ENCODE measurements around the gene FAF1.

FAF1 gene

GRCh38 chr1:50978144-50978851 lies 18.2 kb upstream of the FAF1 start:
- peak overlapping the region; percentile 64 for H3K4me3 ChIP-seq (ENCODE audit: low read depth, low read length)
- no peak for DNase-seq (ENCODE audit: low read depth)
- no peak for TF ChIP-seq CTCF (IDR thresholded peaks at IDR 0.05; ENCODE audit: control insufficient read depth, extremely low read depth, insufficient read depth)

GRCh38 chr1:50977575-50978143 lies 17.6 kb upstream of the FAF1 start:
- no peak for DNase-seq (ENCODE audit: low read depth)
- TF ChIP-seq CTCF (IDR thresholded peaks at IDR 0.05; ENCODE audit: control insufficient read depth, extremely low read depth, insufficient read depth): no peak

GRCh38 chr1:50976890-50977574 lies 17.0 kb upstream of the FAF1 start:
- peak overlapping the region; percentile 64 for H3K4me3 ChIP-seq (ENCODE audit: low read depth, low read length)
- TF ChIP-seq CTCF (IDR thresholded peaks at IDR 0.05; ENCODE audit: control insufficient read depth, extremely low read depth, insufficient read depth): no peak
- DNase-seq (ENCODE audit: low read depth): no peak

More at GRCh38 chr1:50977575-50978143, 17.6 kb upstream of the FAF1 start:
- H3K4me3 ChIP-seq (ENCODE audit: low read depth, low read length): peak overlapping the region; percentile 64

- DNase-seq (ENCODE audit: low read depth): no peak
- H3K4me3 ChIP-seq (ENCODE audit: low read depth, low read length): no peak overlapping the region
- TF ChIP-seq CTCF (IDR thresholded peaks at IDR 0.05; ENCODE audit: control insufficient read depth, extremely low read depth, insufficient read depth): no peak
Observed at GRCh38 chr1:50976111-50976889, 16.2 kb upstream of the FAF1 start.

GRCh38 chr1:50975436-50975835 lies 15.4 kb upstream of the FAF1 start:
- DNase-seq (ENCODE audit: low read depth): no peak
- no peak overlapping the region for H3K4me3 ChIP-seq (ENCODE audit: low read depth, low read length)
- no peak for TF ChIP-seq CTCF (IDR thresholded peaks at IDR 0.05; ENCODE audit: control insufficient read depth, extremely low read depth, insufficient read depth)

- no peak overlapping the region for H3K4me3 ChIP-seq (ENCODE audit: low read depth, low read length)
- no peak for TF ChIP-seq CTCF (IDR thresholded peaks at IDR 0.05; ENCODE audit: control insufficient read depth, extremely low read depth, insufficient read depth)
- DNase-seq (ENCODE audit: low read depth): no peak
Observed at GRCh38 chr1:50974618-50974935, 14.5 kb upstream of the FAF1 start.
